Ishikawa (cell line): ENCODE measurements around the gene TRAF3IP1.

Source experiments
- CEBPB ChIP-seq: IDR thresholded peaks from 2 replicates; pipeline ENCODE4 v1.6.1; 2012
- CREB1 ChIP-seq: IDR thresholded peaks from 2 replicates; pipeline ENCODE4 v1.6.1; 2012; ENCODE audit warnings: low read depth
- EGR1 ChIP-seq: IDR thresholded peaks from 2 replicates; pipeline ENCODE4 v1.6.1; 2012
- EP300 ChIP-seq: IDR thresholded peaks from 2 replicates; pipeline ENCODE4 v1.6.1; 2012; ENCODE audit warnings: borderline replicate concordance
- FOXM1 ChIP-seq: IDR thresholded peaks from 2 replicates; pipeline ENCODE4 v1.6.1; 2012; ENCODE audit warnings: low read depth, borderline replicate concordance
- NFIC ChIP-seq: IDR thresholded peaks from 2 replicates; pipeline ENCODE4 v1.6.1; 2012
- RAD21 ChIP-seq: IDR thresholded peaks from 2 replicates; pipeline ENCODE4 v1.6.1; 2012; ENCODE audit warnings: low read depth
- TAF1 ChIP-seq: IDR thresholded peaks from 2 replicates; pipeline ENCODE4 v1.6.1; 2012; ENCODE audit warnings: low read depth, mild to moderate bottlenecking
- TCF12 ChIP-seq: IDR thresholded peaks from 2 replicates; pipeline ENCODE4 v1.6.1; 2012; ENCODE audit warnings: low read depth
- TEAD4 ChIP-seq: IDR thresholded peaks from 2 replicates; pipeline ENCODE4 v1.6.1; 2012
- YY1 ChIP-seq: IDR thresholded peaks from 2 replicates; pipeline ENCODE4 v1.6.1; 2012; ENCODE audit warnings: low read depth
- ZBTB7A ChIP-seq: IDR thresholded peaks from 2 replicates; pipeline ENCODE4 v1.6.1; 2012; ENCODE audit warnings: low read depth
- TF ChIP-seq, protein P1 (sequence below): IDR thresholded peaks from 2 replicates; pipeline ENCODE4 v1.6.1; 2012; ENCODE audit warnings: low read depth, mild to moderate bottlenecking
- TF ChIP-seq, protein P2 (sequence below): IDR thresholded peaks from 2 replicates; pipeline ENCODE4 v1.6.1; 2012
- TF ChIP-seq, protein P3 (sequence below): IDR thresholded peaks from 2 replicates; pipeline ENCODE4 v1.6.1; 2012

The TRAF3IP1 gene

DNA sequence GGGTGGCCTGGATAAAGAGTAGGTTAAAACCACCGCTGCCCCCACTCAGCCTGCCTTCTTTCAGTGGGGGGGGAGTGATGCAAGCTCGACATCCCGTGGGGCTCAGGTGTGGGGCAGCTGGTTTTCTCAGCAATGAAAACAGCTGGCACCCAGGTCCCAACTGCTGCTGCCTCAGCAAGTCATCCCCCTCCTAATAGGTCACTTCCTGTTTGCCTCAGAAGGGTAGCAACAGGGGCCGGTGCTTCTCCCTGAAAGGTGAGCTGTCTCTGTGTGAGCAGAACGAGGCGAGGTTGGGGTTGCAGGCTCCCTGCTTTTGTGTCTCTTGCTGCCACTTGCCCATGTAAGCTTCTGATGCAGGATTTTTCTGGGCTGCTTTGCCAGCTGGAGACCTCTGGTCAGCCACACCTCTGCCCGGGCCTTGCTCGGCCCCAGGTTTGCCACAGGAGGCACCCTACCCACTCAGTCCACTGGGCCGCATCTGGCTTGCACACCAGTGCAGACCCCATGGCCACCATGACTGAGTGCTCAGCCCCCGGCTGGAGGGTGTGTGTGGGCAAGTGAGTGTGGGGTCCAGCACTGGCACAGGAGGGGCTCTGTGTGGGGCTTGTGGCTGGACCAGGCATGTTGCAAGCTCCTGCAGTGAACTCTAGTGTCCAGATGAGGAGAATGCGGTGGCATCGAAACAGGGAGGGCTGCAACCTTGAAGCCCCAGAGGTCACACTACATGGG lies 94.9 kb downstream of the TRAF3IP1 start:
- TF ChIP-seq FOXM1 = no peak
- TF ChIP-seq CREB1 = no peak
- TF ChIP-seq, protein P1, sequence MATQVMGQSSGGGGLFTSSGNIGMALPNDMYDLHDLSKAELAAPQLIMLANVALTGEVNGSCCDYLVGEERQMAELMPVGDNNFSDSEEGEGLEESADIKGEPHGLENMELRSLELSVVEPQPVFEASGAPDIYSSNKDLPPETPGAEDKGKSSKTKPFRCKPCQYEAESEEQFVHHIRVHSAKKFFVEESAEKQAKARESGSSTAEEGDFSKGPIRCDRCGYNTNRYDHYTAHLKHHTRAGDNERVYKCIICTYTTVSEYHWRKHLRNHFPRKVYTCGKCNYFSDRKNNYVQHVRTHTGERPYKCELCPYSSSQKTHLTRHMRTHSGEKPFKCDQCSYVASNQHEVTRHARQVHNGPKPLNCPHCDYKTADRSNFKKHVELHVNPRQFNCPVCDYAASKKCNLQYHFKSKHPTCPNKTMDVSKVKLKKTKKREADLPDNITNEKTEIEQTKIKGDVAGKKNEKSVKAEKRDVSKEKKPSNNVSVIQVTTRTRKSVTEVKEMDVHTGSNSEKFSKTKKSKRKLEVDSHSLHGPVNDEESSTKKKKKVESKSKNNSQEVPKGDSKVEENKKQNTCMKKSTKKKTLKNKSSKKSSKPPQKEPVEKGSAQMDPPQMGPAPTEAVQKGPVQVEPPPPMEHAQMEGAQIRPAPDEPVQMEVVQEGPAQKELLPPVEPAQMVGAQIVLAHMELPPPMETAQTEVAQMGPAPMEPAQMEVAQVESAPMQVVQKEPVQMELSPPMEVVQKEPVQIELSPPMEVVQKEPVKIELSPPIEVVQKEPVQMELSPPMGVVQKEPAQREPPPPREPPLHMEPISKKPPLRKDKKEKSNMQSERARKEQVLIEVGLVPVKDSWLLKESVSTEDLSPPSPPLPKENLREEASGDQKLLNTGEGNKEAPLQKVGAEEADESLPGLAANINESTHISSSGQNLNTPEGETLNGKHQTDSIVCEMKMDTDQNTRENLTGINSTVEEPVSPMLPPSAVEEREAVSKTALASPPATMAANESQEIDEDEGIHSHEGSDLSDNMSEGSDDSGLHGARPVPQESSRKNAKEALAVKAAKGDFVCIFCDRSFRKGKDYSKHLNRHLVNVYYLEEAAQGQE = no peak
- no peak for TF ChIP-seq ZBTB7A
- TF ChIP-seq EGR1 = no peak
- no peak for TF ChIP-seq RAD21

DNA sequence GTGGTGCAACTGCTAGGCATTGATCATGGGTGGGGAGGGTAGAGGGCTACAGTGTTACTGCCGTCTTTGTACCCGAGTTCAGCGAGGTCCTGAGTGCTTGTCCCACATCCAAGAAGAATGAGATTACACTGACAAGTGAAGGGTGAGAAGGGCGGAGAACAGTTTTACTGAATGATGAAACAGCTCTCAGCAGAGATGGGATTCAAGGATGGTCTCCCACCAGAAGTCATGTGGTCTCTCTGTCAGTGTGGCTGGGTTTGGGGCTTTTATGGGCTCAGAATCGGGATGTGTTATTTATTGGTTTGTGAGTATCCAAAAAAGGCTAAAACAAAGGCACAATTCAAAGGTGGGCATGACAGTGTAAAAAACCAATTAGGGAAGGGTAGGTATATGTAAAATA lies 95.6 kb downstream of the TRAF3IP1 start:
- TF ChIP-seq YY1 = no peak

DNA sequence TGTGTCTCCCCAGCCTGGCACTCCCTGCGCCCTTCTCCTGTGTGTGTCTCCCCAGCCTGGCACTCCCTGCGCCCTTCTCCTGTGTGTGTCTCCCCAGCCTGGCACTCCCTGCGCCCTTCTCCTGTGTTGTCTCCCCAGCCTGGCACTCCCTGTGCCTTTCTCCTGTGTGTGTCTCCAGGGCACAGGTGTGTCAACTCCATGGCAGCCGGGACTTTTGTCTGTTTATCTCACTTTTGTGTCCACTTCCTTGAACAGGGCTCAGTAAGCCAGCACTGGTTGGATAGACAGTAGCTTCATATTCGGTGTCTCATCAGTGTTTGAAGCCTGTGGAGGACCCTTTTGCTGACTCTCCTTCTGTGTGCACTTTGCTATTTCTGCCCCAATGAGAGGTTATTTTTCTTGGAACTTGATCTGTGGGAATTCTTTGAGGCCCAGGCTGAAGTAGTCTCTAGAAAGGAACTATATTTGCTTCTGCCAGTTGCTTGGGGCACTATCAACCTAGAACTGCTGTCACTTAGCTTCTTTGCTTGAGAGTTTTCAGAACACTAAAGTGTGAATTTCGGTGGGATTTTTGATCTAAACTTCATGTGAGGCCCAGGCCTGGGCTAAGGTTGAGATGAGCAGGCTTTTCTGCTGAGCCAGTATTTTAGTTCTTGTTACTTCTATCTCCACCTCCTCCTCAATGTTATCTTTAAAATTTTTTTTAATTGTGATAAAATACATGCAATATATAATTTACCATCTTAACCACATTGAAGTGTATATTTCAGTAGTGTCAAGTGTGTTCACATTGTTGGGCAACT lies 98.1 kb downstream of the TRAF3IP1 start:
- TF ChIP-seq NFIC (no peak), TAF1 (no peak), RAD21 (no peak), EGR1 (no peak), FOXM1 (no peak), TCF12 (no peak), CREB1 (no peak), YY1 (no peak), EP300 (no peak), CEBPB (no peak), ZBTB7A (no peak)
- TF ChIP-seq, protein P2, sequence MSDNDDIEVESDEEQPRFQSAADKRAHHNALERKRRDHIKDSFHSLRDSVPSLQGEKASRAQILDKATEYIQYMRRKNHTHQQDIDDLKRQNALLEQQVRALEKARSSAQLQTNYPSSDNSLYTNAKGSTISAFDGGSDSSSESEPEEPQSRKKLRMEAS = no peak
- TF ChIP-seq, protein P3, sequence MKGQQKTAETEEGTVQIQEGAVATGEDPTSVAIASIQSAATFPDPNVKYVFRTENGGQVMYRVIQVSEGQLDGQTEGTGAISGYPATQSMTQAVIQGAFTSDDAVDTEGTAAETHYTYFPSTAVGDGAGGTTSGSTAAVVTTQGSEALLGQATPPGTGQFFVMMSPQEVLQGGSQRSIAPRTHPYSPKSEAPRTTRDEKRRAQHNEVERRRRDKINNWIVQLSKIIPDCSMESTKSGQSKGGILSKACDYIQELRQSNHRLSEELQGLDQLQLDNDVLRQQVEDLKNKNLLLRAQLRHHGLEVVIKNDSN = no peak

DNA sequence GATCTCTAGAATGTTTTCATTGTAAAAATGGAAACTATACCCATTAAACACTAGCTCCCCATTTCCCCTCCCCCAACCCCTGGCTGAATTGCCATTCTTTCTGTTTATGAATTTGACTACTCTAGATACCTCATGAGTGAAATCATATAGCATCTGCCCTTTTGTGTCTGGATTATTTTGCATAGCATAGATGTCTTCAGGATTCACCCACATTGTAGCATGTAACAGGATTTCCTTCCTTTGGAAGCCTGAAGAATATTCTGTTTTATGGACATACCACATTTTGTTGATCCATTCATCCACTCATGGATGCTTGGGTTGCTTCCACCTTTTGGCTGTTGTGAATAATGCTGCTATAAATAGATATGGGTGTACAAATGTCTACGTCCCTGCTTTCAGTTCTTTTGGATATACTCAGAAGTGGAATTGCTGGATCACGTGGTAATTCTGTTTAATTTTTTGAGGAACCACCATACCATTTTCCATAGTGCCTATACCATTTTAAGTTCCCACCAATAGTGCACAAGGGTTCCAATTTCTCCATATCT lies 98.8 kb downstream of the TRAF3IP1 start:
- no peak for TF ChIP-seq TEAD4
- TF ChIP-seq ZBTB7A = no peak
- TF ChIP-seq, protein P3 = no peak
- no peak for TF ChIP-seq TCF12
- TF ChIP-seq EGR1 = no peak
- TF ChIP-seq, protein P1 = no peak
- no peak for TF ChIP-seq FOXM1
- TF ChIP-seq YY1 = no peak
- TF ChIP-seq EP300 = no peak
- TF ChIP-seq, protein P2 = no peak
- no peak for TF ChIP-seq TAF1
- no peak for TF ChIP-seq RAD21
- no peak for TF ChIP-seq NFIC
- no peak for TF ChIP-seq CREB1
- no peak for TF ChIP-seq CEBPB

DNA sequence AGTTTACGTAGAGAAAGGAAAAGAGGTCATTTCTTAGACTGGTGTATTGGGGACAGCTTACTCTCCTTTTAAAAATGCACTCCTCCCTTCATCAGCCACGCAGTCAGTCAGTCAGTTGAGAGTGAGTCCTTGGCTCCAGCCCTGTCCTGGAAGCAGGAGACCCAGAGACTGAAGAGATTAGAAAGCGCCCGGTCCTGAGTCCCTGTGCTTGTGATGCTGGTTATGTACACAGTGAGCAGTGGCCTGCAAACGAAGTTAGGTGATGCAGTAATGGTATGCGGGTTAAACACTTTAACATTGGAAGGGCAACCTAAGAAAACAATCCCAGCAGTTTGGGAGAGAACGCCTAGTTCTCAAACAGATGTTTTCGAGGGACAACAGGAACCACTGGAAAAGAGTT lies 100.1 kb downstream of the TRAF3IP1 start:
- TF ChIP-seq, protein P3 = no peak
